ENCODE data around the gene CTCFL.

The CTCFL gene

GRCh38 chr20:57524511-57525176, at the start of gene CTCFL:
Gene CTCFL (minus strand): TSS chr20:57525140. CDS start chr20:57524205, 935 bp downstream.
- Mint-ChIP-seq H3K4me1 (peaks cover 44% of the 10 kb centered on the region), H3K4me3 (no peak within 1 kb of the TSS), H3K27ac (no peak within 1 kb of the TSS), H3K9me3 (no peaks in the 10 kb centered on the region), H3K27me3 (ENCODE audit: low read depth, poor library complexity) (peaks cover 13% of the 10 kb centered on the region), H3K36me3 (ENCODE audit: low read depth) (no peaks in the 10 kb centered on the region)
- DNase-seq, result no peak
- no peak for TF ChIP-seq CTCF (IDR thresholded peaks at IDR 0.05)

- DNase-seq, result no peak
- H3K36me3 Mint-ChIP-seq (ENCODE audit: low read depth), result no peaks in the 10 kb centered on the region
- H3K27me3 Mint-ChIP-seq (ENCODE audit: low read depth, poor library complexity), result peaks cover 18% of the 10 kb centered on the region
- peak; percentile 31 for TF ChIP-seq CTCF (IDR thresholded peaks at IDR 0.05)
- H3K27ac Mint-ChIP-seq, result no peak overlapping the region
- H3K4me1 Mint-ChIP-seq, result peaks cover 53% of the 10 kb centered on the region
- H3K4me3 Mint-ChIP-seq, result no peak overlapping the region
- no peaks in the 10 kb centered on the region for H3K9me3 Mint-ChIP-seq
These were observed 49.0 kb upstream of the CTCFL start for GRCh38 chr20:57573894-57574293.

GRCh38 chr20:57573242-57573641, 48.3 kb upstream of the CTCFL start:
- H3K36me3 Mint-ChIP-seq (ENCODE audit: low read depth), result no peaks in the 10 kb centered on the region
- peak overlapping the region; percentile 14 for H3K4me3 Mint-ChIP-seq
- peaks cover 56% of the 10 kb centered on the region for H3K4me1 Mint-ChIP-seq
- TF ChIP-seq CTCF (IDR thresholded peaks at IDR 0.05), result no peak
- H3K27ac Mint-ChIP-seq, result no peak overlapping the region
- H3K27me3 Mint-ChIP-seq (ENCODE audit: low read depth, poor library complexity), result peaks cover 23% of the 10 kb centered on the region
- H3K9me3 Mint-ChIP-seq, result no peaks in the 10 kb centered on the region
- DNase-seq, result no peak

- H3K4me3 Mint-ChIP-seq, result no peak overlapping the region
- H3K9me3 Mint-ChIP-seq, result no peaks in the 10 kb centered on the region
- no peak for TF ChIP-seq CTCF (IDR thresholded peaks at IDR 0.05)
- peaks cover 56% of the 10 kb centered on the region for H3K4me1 Mint-ChIP-seq
- peaks cover 35% of the 10 kb centered on the region for H3K27me3 Mint-ChIP-seq (ENCODE audit: low read depth, poor library complexity)
- H3K27ac Mint-ChIP-seq, result no peak overlapping the region
- no peaks in the 10 kb centered on the region for H3K36me3 Mint-ChIP-seq (ENCODE audit: low read depth)
- DNase-seq, result no peak
These were observed 47.0 kb upstream of the CTCFL start for GRCh38 chr20:57571782-57572416.

- Mint-ChIP-seq H3K36me3 (ENCODE audit: low read depth) (no peaks in the 10 kb centered on the region), H3K4me3 (peak overlapping the region; percentile 17), H3K4me1 (peaks cover 56% of the 10 kb centered on the region), H3K27ac (peak overlapping the region; percentile 59), H3K27me3 (ENCODE audit: low read depth, poor library complexity) (peaks cover 35% of the 10 kb centered on the region), H3K9me3 (no peaks in the 10 kb centered on the region)
- no peak for TF ChIP-seq CTCF (IDR thresholded peaks at IDR 0.05)
- DNase-seq, result no peak
These were observed 46.0 kb upstream of the CTCFL start for GRCh38 chr20:57570920-57571319.

Measured in nephron progenitor cell (in vitro differentiated cells).